Measurements from ENCODE around the gene C1orf210.

GRCh38 chr1:43292679-43293078 is 7.3 kb upstream of the C1orf210 start:
- TF ChIP-seq ZNF8 (CRISPR knock-in tag; IDR thresholded peaks at IDR 0.05): no peak
- TF ChIP-seq ESRRG (CRISPR knock-in tag; IDR thresholded peaks at IDR 0.05): no peak
